GM06990 (cell line): ENCODE data around the gene RSRC1.

Experiments used
- DNase-seq: peaks from one replicate; pipeline ENCODE4 v3.0.0-alpha.2; 2011; ENCODE audit not compliant: insufficient read length; ENCODE audit errors: extremely low read depth
- H3K27me3 ChIP-seq: replicated peaks from 2 replicates; pipeline ENCODE4 v1.6.0; 2011; ENCODE audit warnings: low read length; ENCODE audit not compliant: control insufficient read depth, insufficient read depth
- H3K36me3 ChIP-seq: 2 replicates; pipeline ENCODE4 v1.5.1; 2011; ENCODE audit warnings: low read length; ENCODE audit not compliant: control insufficient read depth, insufficient read depth
- H3K4me3 ChIP-seq: replicated peaks from 2 replicates; pipeline ENCODE4 v1.5.1; 2011; ENCODE audit warnings: low read depth, mild to moderate bottlenecking, control low read depth, low read length
- CTCF ChIP-seq: IDR thresholded peaks from 2 replicates; pipeline ENCODE4 v1.5.1; 2011; ENCODE audit warnings: low read length, control low read depth, mild to moderate bottlenecking, inconsistent platforms; ENCODE audit not compliant: insufficient read depth, poor library complexity, severe bottlenecking

The RSRC1 gene

GRCh38 chr3:158167737-158168557, 58.1 kb downstream of the RSRC1 start:
- Histone ChIP-seq H3K27me3 (no peaks in the 10 kb centered on the region), H3K4me3 (no peak overlapping the region), H3K36me3 (no peaks in the 10 kb centered on the region; the same call in 1 of the 2 replicates)
- TF ChIP-seq CTCF: no peak
- no peak for DNase-seq

GRCh38 chr3:158169091-158169491, 59.2 kb downstream of the RSRC1 start:
- DNase-seq: no peak
- no peaks in the 10 kb centered on the region for H3K27me3 ChIP-seq
- H3K4me3 ChIP-seq: no peak overlapping the region
- no peak for TF ChIP-seq CTCF
- no peaks in the 10 kb centered on the region; the same call in 1 of the 2 replicates for H3K36me3 ChIP-seq

- no peak for DNase-seq
- TF ChIP-seq CTCF: no peak
- Histone ChIP-seq H3K27me3 (no peaks in the 10 kb centered on the region), H3K4me3 (no peak overlapping the region), H3K36me3 (no peaks in the 10 kb centered on the region)
These were observed 71.2 kb downstream of the RSRC1 start for GRCh38 chr3:158181096-158181495.

- no peak overlapping the region for H3K4me3 ChIP-seq
- no peak for DNase-seq
- no peak for TF ChIP-seq CTCF
- H3K27me3 ChIP-seq: no peaks in the 10 kb centered on the region
- H3K36me3 ChIP-seq: no peaks in the 10 kb centered on the region
These were observed 75.8 kb downstream of the RSRC1 start for GRCh38 chr3:158185711-158186110.

- Histone ChIP-seq H3K27me3 (no peaks in the 10 kb centered on the region), H3K4me3 (no peak overlapping the region), H3K36me3 (no peaks in the 10 kb centered on the region)
- TF ChIP-seq CTCF: no peak
- DNase-seq: no peak
These were observed 91.1 kb downstream of the RSRC1 start for GRCh38 chr3:158200955-158201354.

- TF ChIP-seq CTCF: no peak
- H3K4me3 ChIP-seq: no peak overlapping the region
- no peak for DNase-seq
- no peaks in the 10 kb centered on the region; the same call in 1 of the 2 replicates for H3K36me3 ChIP-seq
- H3K27me3 ChIP-seq: no peaks in the 10 kb centered on the region
These were observed 95.4 kb downstream of the RSRC1 start for GRCh38 chr3:158205324-158205723.
